Measurements from ENCODE around the gene TANGO2.

GRCh38 chr22:20063271-20064139 is 42.6 kb downstream of the TANGO2 start:
- TF ChIP-seq CTCF (IDR thresholded peaks at IDR 0.05) (no peak), POLR2A (IDR thresholded peaks at IDR 0.05) (no peak), POLR2AphosphoS5 (IDR thresholded peaks at IDR 0.05) (no peak)
